Uterus (tissue), 4 donors: ENCODE data around the gene AREL1. TPM values are rescaled to one million over a fixed set of nuclear protein-coding genes. Genes with fewer than 3 reads are reported as not detected.

Source experiments
- DNase-seq, 2 donors: peaks; one replicate each; pipeline ENCODE4 v3.0.0-alpha.2; 2019 to 2020
- H3K27ac ChIP-seq, 2 donors: fragments of 200-600 bp; sonication (generic); 1 replicate in 1 of 2; 2 replicates in 1 of 2; pipeline ENCODE4 v1.5.1; 2016 to 2018
- H3K27me3 ChIP-seq, 2 donors: fragments of 200-600 bp; sonication (generic); one replicate each; pipeline ENCODE4 v1.5.1; 2018 to 2019; ENCODE audit warnings: control low read depth in 1 of 2
- H3K36me3 ChIP-seq, 2 donors: fragments of 200-600 bp; sonication (generic); one replicate each; pipeline ENCODE4 v1.5.1; 2019; ENCODE audit warnings: control low read depth in 1 of 2
- H3K4me1 ChIP-seq, 2 donors: fragments of 200-600 bp; sonication (generic); one replicate each; pipeline ENCODE4 v1.5.1; 2018 to 2019; ENCODE audit warnings: control low read depth in 1 of 2
- H3K4me3 ChIP-seq, 2 donors: fragments of 200-600 bp; sonication (generic); 1 replicate in 1 of 2; 2 replicates in 1 of 2; pipeline ENCODE4 v1.5.1; 2018 to 2019; ENCODE audit warnings: mild to moderate bottlenecking in 1 of 2
- H3K9me3 ChIP-seq, 2 donors: fragments of 200-600 bp; sonication (generic); one replicate each; pipeline ENCODE4 v1.5.1; 2019; ENCODE audit warnings: control low read depth in 1 of 2
- POLR2A ChIP-seq, 2 donors: fragments of 450-650 bp; IDR thresholded peaks; one replicate each; pipeline ENCODE4 v1.6.1; 2016; ENCODE audit warnings: antibody characterized with exemption in 2 of 2, mild to moderate bottlenecking in 1 of 2, moderate library complexity in 1 of 2
- intact Hi-C: fragments of 100-400 bp; cut with DNase I; formaldehyde crosslinking; loops from one replicate; pipeline ENCODE4 v1.15.1; 2023; ENCODE audit warnings: low total_unique reads
- total RNA-seq, 4 donors: library from RNA; depleted of rRNA in 3 of 4; stranded (reverse); fragments of >200 nt in 3 of 4; gene quantifications; one replicate each; pipeline versions ENCODE4 v1.1.0 to v1.2.4, GENCODE V29; 2014 to 2023
- TF ChIP-seq, protein P1 (sequence below), 4 experiments: fragments of 200-600 bp in 2 of 4; fragments of 450-650 bp in 2 of 4; sonication (generic) in 2 of 4; IDR thresholded peaks; one replicate each; pipeline ENCODE4 v1.5.1; 2016 to 2019; ENCODE audit warnings: antibody characterized with exemption in 4 of 4, mild to moderate bottlenecking in 2 of 4, moderate library complexity in 1 of 4
- donor health status: DM: yes; HTN: yes; CAD: no.

Gene AREL1
- total RNA-seq, 4 donors from 2014 or later: 2.1 to 33.8 (median 22.3) TPM

DNA sequence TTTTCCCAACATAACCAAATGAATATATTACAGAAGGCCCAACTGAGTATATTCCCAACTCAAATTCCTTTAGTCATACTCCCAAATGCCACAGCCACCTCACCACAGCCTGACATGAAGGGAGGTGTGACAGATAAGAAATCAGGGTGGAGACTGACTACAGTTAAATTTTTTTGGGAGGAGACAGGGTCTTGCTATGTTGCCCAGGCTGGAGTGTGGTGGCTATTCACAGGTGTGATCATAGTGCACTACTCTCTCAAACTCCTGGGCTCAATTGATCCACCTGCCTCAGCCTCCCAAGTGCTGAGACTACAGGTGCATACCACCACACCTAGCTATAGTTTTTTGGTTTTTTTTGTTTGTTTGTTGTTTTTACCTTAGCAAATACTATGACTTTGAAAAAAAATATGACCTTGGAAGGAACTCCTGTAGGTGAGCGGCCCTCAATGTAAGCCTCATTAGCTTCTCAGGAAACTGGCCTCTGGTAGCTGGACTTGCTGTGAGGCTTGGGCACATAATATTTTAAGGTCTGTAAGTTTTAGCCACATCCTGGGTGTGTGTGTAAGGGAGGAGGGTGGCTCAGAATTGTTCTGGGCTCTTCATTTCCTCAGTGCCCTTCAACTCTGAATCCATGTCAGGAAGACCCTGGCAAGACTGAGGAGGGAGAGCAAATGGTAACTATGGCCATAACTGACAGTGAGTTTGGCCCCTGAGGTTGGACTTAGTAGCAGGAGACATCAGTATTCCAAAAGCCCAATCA lies 61.8 kb downstream of the AREL1 start:
- no peak for TF ChIP-seq POLR2A (IDR thresholded peaks at IDR 0.05)
- TF ChIP-seq, protein P1, sequence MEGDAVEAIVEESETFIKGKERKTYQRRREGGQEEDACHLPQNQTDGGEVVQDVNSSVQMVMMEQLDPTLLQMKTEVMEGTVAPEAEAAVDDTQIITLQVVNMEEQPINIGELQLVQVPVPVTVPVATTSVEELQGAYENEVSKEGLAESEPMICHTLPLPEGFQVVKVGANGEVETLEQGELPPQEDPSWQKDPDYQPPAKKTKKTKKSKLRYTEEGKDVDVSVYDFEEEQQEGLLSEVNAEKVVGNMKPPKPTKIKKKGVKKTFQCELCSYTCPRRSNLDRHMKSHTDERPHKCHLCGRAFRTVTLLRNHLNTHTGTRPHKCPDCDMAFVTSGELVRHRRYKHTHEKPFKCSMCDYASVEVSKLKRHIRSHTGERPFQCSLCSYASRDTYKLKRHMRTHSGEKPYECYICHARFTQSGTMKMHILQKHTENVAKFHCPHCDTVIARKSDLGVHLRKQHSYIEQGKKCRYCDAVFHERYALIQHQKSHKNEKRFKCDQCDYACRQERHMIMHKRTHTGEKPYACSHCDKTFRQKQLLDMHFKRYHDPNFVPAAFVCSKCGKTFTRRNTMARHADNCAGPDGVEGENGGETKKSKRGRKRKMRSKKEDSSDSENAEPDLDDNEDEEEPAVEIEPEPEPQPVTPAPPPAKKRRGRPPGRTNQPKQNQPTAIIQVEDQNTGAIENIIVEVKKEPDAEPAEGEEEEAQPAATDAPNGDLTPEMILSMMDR (IDR thresholded peaks at IDR 0.05): no peak
- Histone ChIP-seq H3K4me1 (peaks cover 14 to 18% of the 10 kb centered on the region in 2 donors), H3K36me3 (no peaks in the 10 kb centered on the region), H3K9me3 (no peaks in the 10 kb centered on the region), H3K27ac (no peak overlapping the region), H3K4me3 (no peak overlapping the region), H3K27me3 (no peaks in the 10 kb centered on the region)
- no peak for DNase-seq
- intact Hi-C loops: no loop called here

DNA sequence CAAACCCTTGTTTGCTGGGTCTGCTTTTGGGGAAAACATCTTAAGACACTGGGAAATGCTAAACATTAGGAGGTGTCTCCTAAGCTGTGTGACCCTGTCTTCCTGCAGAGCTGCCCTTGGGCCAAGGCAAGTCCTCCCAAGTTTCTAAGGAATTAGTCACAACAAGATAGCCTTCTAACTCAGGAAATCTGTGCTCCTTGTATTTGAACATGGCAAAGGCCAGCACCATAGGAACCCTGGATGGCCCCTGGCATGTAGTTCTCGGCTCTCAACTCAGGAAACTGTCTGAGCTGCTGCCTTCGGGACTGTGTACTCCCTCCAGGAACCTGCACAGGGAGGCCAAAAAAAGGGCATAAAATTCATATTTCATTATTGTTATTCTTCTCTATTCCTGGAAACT lies 63.2 kb downstream of the AREL1 start:
- DNase-seq: no peak
- Histone ChIP-seq H3K9me3 (no peaks in the 10 kb centered on the region), H3K36me3 (no peaks in the 10 kb centered on the region), H3K4me1 (peaks cover 6 to 18% of the 10 kb centered on the region in 2 donors), H3K4me3 (no peak overlapping the region), H3K27me3 (no peaks in the 10 kb centered on the region), H3K27ac (no peak overlapping the region)
- intact Hi-C loops: no loop called here
- TF ChIP-seq POLR2A (IDR thresholded peaks at IDR 0.05): no peak
- TF ChIP-seq, protein P1 (IDR thresholded peaks at IDR 0.05): no peak

DNA sequence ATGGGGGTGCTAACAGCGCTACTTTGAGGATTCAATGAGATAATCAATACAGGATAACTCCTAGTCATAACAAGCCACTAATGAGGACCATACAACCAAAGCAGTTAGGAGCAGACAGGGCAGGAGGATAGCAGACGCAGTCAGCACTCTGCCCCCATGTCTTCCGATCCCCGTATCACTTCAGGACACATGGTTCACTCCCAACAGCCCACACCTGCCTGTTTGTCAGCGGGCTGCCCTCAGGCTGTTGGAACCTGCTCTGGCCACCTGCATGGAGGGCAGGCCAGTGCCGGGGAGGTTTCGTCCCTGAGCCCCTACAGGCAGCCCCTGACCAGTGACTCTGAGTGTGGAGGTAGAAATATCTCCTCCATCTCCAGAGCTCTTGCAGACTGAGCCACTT lies 63.7 kb downstream of the AREL1 start:
- DNase-seq: no peak
- H3K4me3 ChIP-seq: no peak overlapping the region
- H3K36me3 ChIP-seq: no peaks in the 10 kb centered on the region
- no peak for TF ChIP-seq POLR2A (IDR thresholded peaks at IDR 0.05)
- TF ChIP-seq, protein P1 (IDR thresholded peaks at IDR 0.05): no peak
- H3K4me1 ChIP-seq: peaks cover 6 to 18% of the 10 kb centered on the region in 2 donors
- H3K27me3 ChIP-seq: no peaks in the 10 kb centered on the region
- no peak overlapping the region for H3K27ac ChIP-seq
- intact Hi-C loops: no loop called here
- no peaks in the 10 kb centered on the region for H3K9me3 ChIP-seq

DNA sequence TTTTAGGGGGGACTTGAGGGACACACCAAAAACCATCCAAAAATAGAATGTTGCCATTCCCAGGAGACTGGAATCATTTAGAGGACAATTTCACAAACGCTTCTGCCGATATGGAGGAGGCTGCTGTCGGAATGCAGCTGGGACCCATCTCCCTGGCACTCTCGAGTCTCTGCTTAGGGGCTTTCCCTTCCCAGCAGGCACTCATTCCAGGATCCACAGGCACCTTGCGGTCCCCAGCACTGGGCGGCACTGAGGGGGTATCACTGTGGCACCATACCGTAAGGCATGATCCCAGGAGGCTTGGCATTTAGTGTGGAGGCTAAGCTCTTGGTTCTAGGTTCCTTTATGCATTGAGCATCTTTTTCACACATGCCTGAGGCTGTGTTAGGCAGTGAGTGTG lies 64.3 kb downstream of the AREL1 start:
- peaks cover 6 to 18% of the 10 kb centered on the region in 2 donors for H3K4me1 ChIP-seq
- no peak for DNase-seq
- no peak overlapping the region for H3K4me3 ChIP-seq
- no peak for TF ChIP-seq POLR2A (IDR thresholded peaks at IDR 0.05)
- TF ChIP-seq, protein P1 (IDR thresholded peaks at IDR 0.05): no peak
- intact Hi-C loops: no loop called here
- H3K27ac ChIP-seq: peak overlapping the region in 1 of 2 donors; percentile 8
- H3K36me3 ChIP-seq: no peaks in the 10 kb centered on the region
- no peaks in the 10 kb centered on the region for H3K27me3 ChIP-seq
- H3K9me3 ChIP-seq: no peaks in the 10 kb centered on the region

DNA sequence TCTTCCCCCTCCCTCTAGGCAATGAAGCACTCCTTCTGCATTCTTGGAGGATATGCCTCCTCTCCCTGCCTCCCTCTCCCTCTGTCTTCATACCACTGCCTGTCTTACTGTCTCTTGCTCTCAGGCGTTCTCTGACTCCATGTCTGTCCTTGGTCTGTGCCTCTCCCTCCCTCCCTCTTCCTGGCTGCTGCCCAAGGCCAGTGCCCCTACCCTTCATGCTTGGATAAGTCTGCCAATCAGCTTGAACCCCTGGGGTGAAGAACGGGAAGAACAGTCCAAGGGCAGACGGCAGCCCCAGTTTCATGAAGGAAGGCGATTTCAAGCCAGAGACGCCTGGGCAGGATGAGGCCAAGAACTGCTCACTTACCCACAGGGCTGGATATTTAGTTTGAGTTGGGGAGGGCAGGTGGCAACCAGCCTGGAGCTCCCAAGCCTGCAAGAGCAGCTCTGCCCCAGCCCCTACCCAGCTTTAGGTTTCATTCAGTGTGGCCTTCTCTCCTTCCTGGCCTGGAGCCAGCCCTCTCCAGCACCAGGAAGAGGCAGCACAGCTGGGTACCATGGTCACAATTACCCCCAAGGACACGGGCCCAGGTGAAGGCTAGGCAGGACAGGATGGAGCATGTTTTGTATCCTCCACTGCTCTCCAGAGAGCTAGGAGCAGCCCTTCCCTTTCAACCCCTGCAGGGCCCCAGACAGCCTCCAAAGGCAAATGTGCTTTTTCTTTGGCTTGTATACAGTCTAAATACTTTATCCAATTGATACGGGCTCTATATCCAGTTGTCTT lies 65.0 kb downstream of the AREL1 start:
- intact Hi-C loops: no loop called here
- Histone ChIP-seq H3K4me3 (no peak overlapping the region), H3K4me1 (peaks cover 6 to 18% of the 10 kb centered on the region in 2 donors), H3K36me3 (no peaks in the 10 kb centered on the region), H3K27me3 (no peaks in the 10 kb centered on the region), H3K9me3 (no peaks in the 10 kb centered on the region), H3K27ac (peak overlapping the region in 1 of 2 donors; percentile 8)
- TF ChIP-seq, protein P1 (IDR thresholded peaks at IDR 0.05): no peak
- TF ChIP-seq POLR2A (IDR thresholded peaks at IDR 0.05): no peak
- no peak for DNase-seq
